ENCODE measurements around the gene JDP2. TPM values are rescaled to one million over a fixed set of nuclear protein-coding genes. Genes with fewer than 3 reads are reported as not detected.

Gene JDP2
- total RNA-seq, 4 donors from 2014 or later, result 42.7 to 118 (median 96.9) TPM

DNA sequence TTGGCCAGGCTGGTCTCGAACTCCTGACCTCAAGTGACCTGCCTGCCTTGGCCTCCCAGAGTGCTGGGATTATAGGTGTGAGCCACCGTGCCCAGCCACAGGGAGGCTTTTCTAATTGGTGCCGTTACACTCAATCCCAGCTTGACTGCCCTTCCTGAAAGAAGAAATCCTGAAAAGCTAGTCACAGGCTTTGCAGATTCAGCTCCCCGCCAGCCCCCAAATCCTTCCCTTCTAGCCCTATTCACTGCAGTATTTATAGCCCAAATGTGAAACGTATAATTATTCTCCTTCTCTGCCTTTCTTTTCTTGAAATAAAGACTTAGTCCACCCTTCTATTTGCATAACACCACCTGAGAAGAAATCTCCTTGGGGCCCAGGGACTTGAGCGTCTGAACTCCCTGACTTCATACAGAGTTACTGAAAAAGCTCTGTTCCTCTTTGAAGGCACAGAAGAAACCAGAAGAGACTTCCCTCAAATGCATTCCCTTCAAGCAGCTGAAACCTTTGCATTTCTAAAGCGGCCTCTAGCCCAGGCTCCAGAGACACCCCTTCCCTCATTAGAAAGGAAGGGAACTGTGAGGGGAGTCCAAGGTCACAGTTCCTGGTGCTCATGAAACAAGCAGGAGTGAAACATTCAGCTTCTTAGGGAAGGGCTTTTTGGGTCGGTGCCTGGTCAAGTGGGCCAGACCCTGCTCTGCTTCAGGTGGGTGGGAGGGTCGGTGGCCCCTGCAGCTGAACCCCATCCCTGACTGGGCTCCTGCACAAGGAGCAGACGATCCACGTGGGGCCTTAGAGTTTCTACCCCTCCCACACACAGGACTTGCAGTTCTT lies 52.2 kb downstream of the JDP2 start:
- TF ChIP-seq, protein P1, sequence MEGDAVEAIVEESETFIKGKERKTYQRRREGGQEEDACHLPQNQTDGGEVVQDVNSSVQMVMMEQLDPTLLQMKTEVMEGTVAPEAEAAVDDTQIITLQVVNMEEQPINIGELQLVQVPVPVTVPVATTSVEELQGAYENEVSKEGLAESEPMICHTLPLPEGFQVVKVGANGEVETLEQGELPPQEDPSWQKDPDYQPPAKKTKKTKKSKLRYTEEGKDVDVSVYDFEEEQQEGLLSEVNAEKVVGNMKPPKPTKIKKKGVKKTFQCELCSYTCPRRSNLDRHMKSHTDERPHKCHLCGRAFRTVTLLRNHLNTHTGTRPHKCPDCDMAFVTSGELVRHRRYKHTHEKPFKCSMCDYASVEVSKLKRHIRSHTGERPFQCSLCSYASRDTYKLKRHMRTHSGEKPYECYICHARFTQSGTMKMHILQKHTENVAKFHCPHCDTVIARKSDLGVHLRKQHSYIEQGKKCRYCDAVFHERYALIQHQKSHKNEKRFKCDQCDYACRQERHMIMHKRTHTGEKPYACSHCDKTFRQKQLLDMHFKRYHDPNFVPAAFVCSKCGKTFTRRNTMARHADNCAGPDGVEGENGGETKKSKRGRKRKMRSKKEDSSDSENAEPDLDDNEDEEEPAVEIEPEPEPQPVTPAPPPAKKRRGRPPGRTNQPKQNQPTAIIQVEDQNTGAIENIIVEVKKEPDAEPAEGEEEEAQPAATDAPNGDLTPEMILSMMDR (IDR thresholded peaks at IDR 0.05; ENCODE audit: low read depth), result no peak

DNA sequence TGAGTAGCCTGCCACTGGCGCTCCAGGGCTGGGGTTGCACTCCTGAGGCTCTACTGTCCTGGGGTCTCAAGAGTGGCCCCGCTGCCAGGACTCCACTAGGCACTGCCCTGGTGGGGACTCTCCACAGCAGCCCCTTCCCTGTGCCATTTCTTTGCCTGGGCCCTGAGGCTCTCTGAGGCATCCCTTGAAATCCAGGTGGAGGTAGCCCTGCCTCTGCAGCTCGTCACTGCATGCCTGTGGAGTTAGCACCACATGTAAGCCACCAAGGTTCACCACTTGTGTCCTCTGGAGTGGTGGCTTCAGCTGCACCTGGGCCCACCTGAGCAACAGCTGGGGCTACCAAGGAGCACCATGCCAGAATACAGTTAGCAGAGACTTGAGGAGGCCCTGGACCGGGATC lies 54.5 kb downstream of the JDP2 start:
- TF ChIP-seq, protein P1 (IDR thresholded peaks at IDR 0.05; ENCODE audit: low read depth), result no peak

DNA sequence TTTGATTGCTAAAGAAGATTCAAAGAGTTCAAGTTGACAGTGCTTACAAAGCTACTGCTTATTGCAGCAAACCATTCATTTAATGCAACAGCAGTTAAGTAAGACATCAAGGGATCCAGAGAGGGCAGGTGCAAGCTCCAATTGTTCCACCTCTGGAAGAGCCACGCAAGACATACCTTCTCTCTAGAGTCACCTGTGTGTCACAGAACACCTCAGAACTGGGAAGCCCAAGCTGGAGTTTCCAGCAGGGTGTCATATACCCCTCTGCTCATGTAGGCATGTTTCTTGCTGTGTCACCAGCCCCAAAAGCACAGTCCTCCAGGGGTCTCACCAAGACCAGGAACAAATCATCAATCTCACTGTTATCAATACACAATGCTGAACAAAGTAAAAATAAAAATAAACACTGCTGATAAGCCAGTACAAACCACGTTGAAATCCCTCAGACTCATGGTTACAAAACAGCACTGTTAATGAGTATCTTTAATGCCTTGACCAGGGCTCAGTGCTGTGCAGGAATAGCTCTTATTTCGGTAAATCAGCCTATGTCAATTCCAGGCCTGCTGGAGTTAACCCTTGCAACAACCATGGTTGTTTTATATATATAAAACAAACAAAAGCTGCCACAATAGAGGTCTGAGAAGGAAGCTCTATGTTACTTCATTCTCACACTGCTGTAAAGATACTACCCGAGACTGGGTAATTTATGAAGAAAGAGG lies 57.0 kb downstream of the JDP2 start:
- TF ChIP-seq, protein P1 (IDR thresholded peaks at IDR 0.05; ENCODE audit: low read depth), result no peak

DNA sequence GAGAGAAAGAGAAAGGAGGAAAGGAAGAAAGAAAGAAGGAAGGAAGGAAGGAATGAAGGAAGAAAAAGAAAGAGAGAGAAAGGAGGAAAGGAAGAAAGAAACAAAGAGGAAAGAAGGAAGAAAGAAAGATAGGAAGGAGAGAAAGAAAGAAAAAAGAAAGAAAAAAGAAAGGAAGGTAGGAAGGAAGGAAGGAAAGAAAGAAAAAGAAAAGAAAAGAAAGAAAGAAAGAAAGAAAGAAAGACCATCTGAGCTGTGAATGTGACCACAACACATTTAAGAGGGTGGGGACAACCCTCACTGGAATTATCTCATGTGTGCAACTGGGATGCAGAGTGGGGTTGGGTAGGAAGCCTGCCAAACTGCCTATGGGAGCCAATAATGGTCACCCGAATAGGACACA lies 58.5 kb downstream of the JDP2 start:
- TF ChIP-seq, protein P1 (IDR thresholded peaks at IDR 0.05; ENCODE audit: low read depth), result no peak

DNA sequence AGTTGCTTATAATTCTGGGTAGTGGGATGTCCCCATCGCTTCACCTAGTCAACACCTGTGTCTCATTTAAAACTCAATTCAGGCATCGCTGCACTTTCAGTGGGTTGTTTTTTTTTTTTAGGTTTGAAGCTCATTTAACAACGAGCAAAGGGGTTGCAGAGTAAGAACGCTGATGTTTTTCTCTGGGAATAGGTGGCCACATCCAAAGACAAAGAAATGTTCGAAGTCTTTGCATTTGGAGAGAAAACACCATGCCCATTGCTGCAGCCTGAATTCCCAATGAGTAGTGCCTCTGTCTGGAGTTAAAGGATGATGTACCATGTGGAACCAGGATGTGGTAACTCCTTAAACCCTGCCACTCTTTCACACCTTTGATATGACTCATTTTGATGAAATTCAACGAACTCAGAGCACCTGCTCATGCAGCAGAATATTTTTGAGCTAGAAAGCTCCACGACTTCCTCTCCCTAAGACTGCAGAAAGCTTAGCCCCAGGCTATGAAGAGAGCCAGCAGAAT lies 59.4 kb downstream of the JDP2 start:
- TF ChIP-seq, protein P1 (IDR thresholded peaks at IDR 0.05; ENCODE audit: low read depth), result no peak

DNA sequence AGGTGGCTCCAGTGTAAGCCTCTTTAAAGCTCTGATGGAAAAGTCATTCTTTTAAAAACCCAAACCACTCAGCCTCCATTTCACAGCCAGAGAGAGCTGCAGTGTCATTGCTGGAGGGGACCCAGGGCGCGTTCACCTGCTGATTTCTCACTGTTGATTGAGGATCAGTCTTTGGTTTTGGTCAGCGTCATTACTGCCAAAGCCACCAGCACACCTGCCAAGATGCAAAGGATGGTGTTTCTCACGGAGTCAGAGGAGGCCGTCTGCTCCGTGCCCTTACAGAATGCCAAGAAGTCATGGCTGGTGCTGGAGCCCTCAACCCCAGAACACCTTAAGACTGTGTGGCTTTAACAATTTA lies 61.6 kb downstream of the JDP2 start:
- TF ChIP-seq, protein P1 (IDR thresholded peaks at IDR 0.05; ENCODE audit: low read depth), result no peak

DNA sequence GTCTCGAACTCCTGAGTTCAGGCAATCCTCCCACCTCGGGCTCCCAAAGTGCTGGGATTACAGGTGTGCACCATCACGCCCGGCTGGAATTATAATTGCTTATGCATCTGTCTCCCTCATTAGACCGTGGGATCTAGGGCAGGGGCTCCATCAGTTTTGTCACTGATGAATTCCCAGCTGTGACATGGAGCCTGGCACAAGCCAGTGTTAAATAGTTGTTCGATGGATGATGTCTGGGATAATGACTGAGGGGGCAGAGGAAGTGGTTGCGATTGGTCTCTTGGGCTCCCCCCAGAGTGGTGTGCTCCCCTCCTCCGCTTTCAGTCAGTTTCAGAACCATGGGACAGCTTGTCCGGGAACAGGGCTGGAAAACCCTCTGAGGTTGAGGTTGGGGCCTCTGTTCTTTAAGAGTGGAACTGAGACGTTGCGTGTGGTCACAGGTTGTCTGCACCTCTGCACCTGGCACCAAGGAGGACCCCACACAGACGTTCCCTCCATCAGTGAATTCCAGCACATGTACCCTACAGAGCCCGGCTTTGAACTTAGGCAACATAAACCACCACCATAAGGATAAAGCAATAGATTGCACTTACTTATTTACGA lies 63.7 kb downstream of the JDP2 start:
- TF ChIP-seq, protein P1 (IDR thresholded peaks at IDR 0.05; ENCODE audit: low read depth), result no peak
